Neural cell (in vitro differentiated cells): Measurements from ENCODE around the gene BMP7. TPM values are rescaled to one million over a fixed set of nuclear protein-coding genes. Genes with fewer than 3 reads are reported as not detected.

Source experiments
- H2AFZ ChIP-seq: fragments of 200-600, 300-800 bp; sonication (generic), shearing (Covaris generic); 2 replicates; pipeline ENCODE4 v1.6.0; 2014; ENCODE audit warnings: low read depth, mild to moderate bottlenecking, antibody characterized with exemption, low read length, moderate library complexity
- H3F3A ChIP-seq: fragments of 200-600 bp; shearing (Covaris generic); 2 replicates; pipeline ENCODE4 v1.6.1; 2016; ENCODE audit warnings: mild to moderate bottlenecking, moderate library complexity, mixed read lengths, antibody characterized with exemption, low read length; ENCODE audit not compliant: insufficient read depth, poor library complexity, severe bottlenecking
- H3K27ac ChIP-seq: fragments of 200-600, 300-800 bp; sonication (generic), shearing (Covaris generic); 2 replicates; pipeline ENCODE4 v1.5.1; 2014; ENCODE audit warnings: mild to moderate bottlenecking, low read length, moderate library complexity
- H3K27me3 ChIP-seq: fragments of 300-800, 200-600 bp; sonication (generic), shearing (Covaris generic); 2 replicates; pipeline ENCODE4 v1.6.0; 2014; ENCODE audit warnings: mild to moderate bottlenecking, low read depth, low read length, moderate library complexity; ENCODE audit not compliant: insufficient read depth
- H3K36me3 ChIP-seq: fragments of 300-800, 200-600 bp; sonication (generic), shearing (Covaris generic); 2 replicates; pipeline ENCODE4 v1.5.1; 2014; ENCODE audit warnings: mild to moderate bottlenecking, antibody characterized with exemption, low read length, moderate library complexity; ENCODE audit not compliant: insufficient read depth
- H3K4me2 ChIP-seq: fragments of 300-800, 200-600 bp; sonication (generic), shearing (Covaris generic); 2 replicates; pipeline ENCODE4 v1.6.0; 2014; ENCODE audit warnings: mild to moderate bottlenecking, low read length
- H3K4me3 ChIP-seq: fragments of 300-800, 200-600 bp; sonication (generic), shearing (Covaris generic); 2 replicates; pipeline ENCODE4 v1.5.1; 2014; ENCODE audit warnings: mild to moderate bottlenecking, low read length, moderate library complexity
- H3K79me2 ChIP-seq: fragments of 200-600 bp; shearing (Covaris generic); replicated peaks from 2 replicates; pipeline ENCODE4 v1.6.0; 2014; ENCODE audit warnings: mild to moderate bottlenecking, low read length, moderate library complexity; ENCODE audit not compliant: insufficient read depth
- H3K9ac ChIP-seq: fragments of 300-800, 200-600 bp; sonication (generic), shearing (Covaris generic); 2 replicates; pipeline ENCODE4 v1.6.1; 2016; ENCODE audit warnings: mild to moderate bottlenecking, low read length, mixed read lengths
- H3K9me2 ChIP-seq: fragments of 200-600 bp; shearing (Covaris generic); 2 replicates; pipeline ENCODE4 v1.6.1; 2016; ENCODE audit warnings: mild to moderate bottlenecking, low read length, mixed read lengths; ENCODE audit not compliant: insufficient read depth
- H3K9me3 ChIP-seq: fragments of 200-600, 300-800 bp; sonication (generic), shearing (Covaris generic); 2 replicates; pipeline ENCODE4 v1.6.1; 2016; ENCODE audit warnings: mild to moderate bottlenecking, mixed run types, low read length, moderate library complexity, mixed read lengths
- H4K20me1 ChIP-seq: fragments of 200-600 bp; shearing (Covaris generic); 2 replicates; pipeline ENCODE4 v1.6.1; 2016; ENCODE audit warnings: mild to moderate bottlenecking, mixed run types; ENCODE audit not compliant: insufficient read depth
- EP300 ChIP-seq: fragments of 450-650 bp; conservative IDR thresholded peaks from 2 replicates; pipeline ENCODE4 v1.6.1; 2014; ENCODE audit warnings: antibody characterized with exemption, mild to moderate bottlenecking, moderate library complexity; ENCODE audit not compliant: poor library complexity, severe bottlenecking
- EZH2 ChIP-seq: fragments of 200-600, 300-800 bp; shearing (Covaris generic), sonication (generic); IDR thresholded peaks from 2 replicates; pipeline ENCODE4 v1.6.1; 2014; ENCODE audit warnings: antibody characterized with exemption, low read length, borderline replicate concordance, mild to moderate bottlenecking; ENCODE audit not compliant: insufficient read depth, poor library complexity, severe bottlenecking
- MXI1 ChIP-seq: fragments of 450-650 bp; conservative IDR thresholded peaks from 2 replicates; pipeline ENCODE4 v1.6.1; 2014; ENCODE audit warnings: antibody characterized with exemption, mild to moderate bottlenecking; ENCODE audit not compliant: poor library complexity, severe bottlenecking
- POLR2AphosphoS5 ChIP-seq: IDR thresholded peaks from 2 replicates; pipeline ENCODE4 v1.6.1; 2012
- RAD21 ChIP-seq: fragments of 450-650 bp; conservative IDR thresholded peaks from 2 replicates; pipeline ENCODE4 v1.6.1; 2014; ENCODE audit warnings: antibody characterized with exemption, mild to moderate bottlenecking, moderate library complexity
- SMC3 ChIP-seq: fragments of 450-650 bp; conservative IDR thresholded peaks from 2 replicates; pipeline ENCODE4 v1.6.1; 2014; ENCODE audit warnings: antibody characterized with exemption, mild to moderate bottlenecking, moderate library complexity; ENCODE audit not compliant: poor library complexity
- TAF1 ChIP-seq: IDR thresholded peaks from 2 replicates; pipeline ENCODE4 v1.6.1; 2012; ENCODE audit warnings: low read depth
- polyA plus RNA-seq: library from polyadenylated mRNA; depleted of rRNA; stranded (reverse); fragments of >200 nt; gene quantifications from 2 replicates; pipeline ENCODE4 v1.2.3, GENCODE V29; 2014
- TF ChIP-seq, protein P1 (sequence below): IDR thresholded peaks from 2 replicates; pipeline ENCODE4 v1.6.1; 2012; ENCODE audit warnings: borderline replicate concordance
- TF ChIP-seq, protein P2 (sequence below): fragments of 450-650 bp; IDR thresholded peaks from 2 replicates; pipeline ENCODE4 v1.5.1; 2014; ENCODE audit warnings: antibody characterized with exemption, mild to moderate bottlenecking, moderate library complexity; ENCODE audit not compliant: poor library complexity, severe bottlenecking

Gene BMP7
- polyA plus RNA-seq, 1 donor from 2014 or later: 3.6 TPM

DNA sequence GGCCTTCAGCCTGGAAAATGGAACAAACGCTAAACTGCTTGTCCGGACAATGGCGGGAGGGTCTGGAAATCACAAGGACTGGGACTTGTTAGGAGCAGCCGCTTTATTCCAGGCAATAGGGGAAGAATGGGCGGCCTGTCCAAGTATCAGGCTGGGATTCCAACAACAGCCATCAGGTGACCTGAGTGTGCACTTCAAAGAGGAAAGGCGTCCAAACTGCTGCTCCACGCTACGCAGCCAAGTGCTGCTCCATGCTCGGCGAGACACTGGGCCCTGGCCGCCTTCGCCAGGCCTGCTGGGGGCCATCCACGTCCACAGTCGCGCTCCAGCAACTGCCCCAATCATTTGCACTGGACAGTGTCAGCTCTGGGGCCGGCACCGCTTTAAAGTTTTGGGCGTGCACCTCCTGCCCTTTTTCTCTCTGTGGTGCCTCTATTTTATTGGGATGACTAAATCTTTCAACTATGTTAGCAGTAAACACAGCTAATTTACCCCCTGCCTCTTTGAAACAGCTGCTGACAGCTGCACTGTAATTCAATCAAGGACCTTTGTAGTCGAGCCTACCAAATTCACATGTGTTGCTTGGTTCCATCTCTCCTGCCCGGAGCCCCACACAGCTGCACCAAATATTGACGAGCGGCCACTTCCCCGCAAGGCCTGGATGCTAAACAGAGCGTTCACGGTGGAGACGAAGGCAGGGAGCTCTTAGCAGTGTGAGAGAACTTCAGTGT lies 98.3 kb downstream of the BMP7 start:
- H3K27ac ChIP-seq: no peak overlapping the region
- no peaks in the 10 kb centered on the region for H3K27me3 ChIP-seq
- no peaks in the 10 kb centered on the region for H3F3A ChIP-seq
- H3K79me2 ChIP-seq: no peaks in the 10 kb centered on the region
- no peaks in the 10 kb centered on the region for H3K9me3 ChIP-seq
- H2AFZ ChIP-seq: no peak overlapping the region
- TF ChIP-seq TAF1 (no peak), EZH2 (no peak), POLR2AphosphoS5 (no peak)
- no peak overlapping the region for H3K4me3 ChIP-seq
- H3K9me2 ChIP-seq: no peaks in the 10 kb centered on the region
- H3K36me3 ChIP-seq: no peaks in the 10 kb centered on the region
- no peaks in the 10 kb centered on the region for H4K20me1 ChIP-seq
- H3K4me2 ChIP-seq: no peak overlapping the region
- H3K9ac ChIP-seq: no peak overlapping the region

DNA sequence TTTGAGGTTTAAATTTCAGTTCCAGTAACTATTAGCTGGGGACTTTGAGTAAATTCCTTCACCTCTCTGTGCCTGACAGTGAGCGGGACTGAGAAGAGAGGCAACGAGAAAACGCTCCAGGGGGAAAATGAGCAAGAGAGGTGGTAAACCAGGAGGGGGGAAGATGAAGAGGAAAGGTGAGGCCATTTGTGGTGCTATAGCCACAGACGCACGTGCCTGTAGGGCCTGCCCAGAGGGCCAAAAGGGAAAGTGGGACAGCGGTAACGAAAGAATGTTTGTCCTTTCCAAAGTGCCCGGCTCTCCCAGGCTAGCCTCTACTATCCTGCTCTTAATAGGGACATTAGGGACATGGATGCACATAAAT lies 99.2 kb downstream of the BMP7 start:
- Histone ChIP-seq H3K9ac (no peak overlapping the region), H2AFZ (no peak overlapping the region), H3F3A (no peaks in the 10 kb centered on the region), H3K4me3 (no peak overlapping the region), H3K36me3 (no peaks in the 10 kb centered on the region), H4K20me1 (no peaks in the 10 kb centered on the region), H3K4me2 (no peak overlapping the region), H3K27me3 (no peaks in the 10 kb centered on the region), H3K79me2 (no peaks in the 10 kb centered on the region), H3K9me2 (no peaks in the 10 kb centered on the region), H3K27ac (no peak overlapping the region), H3K9me3 (no peaks in the 10 kb centered on the region)
- TF ChIP-seq EZH2 (no peak), EP300 (no peak), TAF1 (no peak)
- TF ChIP-seq, protein P1, sequence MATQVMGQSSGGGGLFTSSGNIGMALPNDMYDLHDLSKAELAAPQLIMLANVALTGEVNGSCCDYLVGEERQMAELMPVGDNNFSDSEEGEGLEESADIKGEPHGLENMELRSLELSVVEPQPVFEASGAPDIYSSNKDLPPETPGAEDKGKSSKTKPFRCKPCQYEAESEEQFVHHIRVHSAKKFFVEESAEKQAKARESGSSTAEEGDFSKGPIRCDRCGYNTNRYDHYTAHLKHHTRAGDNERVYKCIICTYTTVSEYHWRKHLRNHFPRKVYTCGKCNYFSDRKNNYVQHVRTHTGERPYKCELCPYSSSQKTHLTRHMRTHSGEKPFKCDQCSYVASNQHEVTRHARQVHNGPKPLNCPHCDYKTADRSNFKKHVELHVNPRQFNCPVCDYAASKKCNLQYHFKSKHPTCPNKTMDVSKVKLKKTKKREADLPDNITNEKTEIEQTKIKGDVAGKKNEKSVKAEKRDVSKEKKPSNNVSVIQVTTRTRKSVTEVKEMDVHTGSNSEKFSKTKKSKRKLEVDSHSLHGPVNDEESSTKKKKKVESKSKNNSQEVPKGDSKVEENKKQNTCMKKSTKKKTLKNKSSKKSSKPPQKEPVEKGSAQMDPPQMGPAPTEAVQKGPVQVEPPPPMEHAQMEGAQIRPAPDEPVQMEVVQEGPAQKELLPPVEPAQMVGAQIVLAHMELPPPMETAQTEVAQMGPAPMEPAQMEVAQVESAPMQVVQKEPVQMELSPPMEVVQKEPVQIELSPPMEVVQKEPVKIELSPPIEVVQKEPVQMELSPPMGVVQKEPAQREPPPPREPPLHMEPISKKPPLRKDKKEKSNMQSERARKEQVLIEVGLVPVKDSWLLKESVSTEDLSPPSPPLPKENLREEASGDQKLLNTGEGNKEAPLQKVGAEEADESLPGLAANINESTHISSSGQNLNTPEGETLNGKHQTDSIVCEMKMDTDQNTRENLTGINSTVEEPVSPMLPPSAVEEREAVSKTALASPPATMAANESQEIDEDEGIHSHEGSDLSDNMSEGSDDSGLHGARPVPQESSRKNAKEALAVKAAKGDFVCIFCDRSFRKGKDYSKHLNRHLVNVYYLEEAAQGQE: no peak

DNA sequence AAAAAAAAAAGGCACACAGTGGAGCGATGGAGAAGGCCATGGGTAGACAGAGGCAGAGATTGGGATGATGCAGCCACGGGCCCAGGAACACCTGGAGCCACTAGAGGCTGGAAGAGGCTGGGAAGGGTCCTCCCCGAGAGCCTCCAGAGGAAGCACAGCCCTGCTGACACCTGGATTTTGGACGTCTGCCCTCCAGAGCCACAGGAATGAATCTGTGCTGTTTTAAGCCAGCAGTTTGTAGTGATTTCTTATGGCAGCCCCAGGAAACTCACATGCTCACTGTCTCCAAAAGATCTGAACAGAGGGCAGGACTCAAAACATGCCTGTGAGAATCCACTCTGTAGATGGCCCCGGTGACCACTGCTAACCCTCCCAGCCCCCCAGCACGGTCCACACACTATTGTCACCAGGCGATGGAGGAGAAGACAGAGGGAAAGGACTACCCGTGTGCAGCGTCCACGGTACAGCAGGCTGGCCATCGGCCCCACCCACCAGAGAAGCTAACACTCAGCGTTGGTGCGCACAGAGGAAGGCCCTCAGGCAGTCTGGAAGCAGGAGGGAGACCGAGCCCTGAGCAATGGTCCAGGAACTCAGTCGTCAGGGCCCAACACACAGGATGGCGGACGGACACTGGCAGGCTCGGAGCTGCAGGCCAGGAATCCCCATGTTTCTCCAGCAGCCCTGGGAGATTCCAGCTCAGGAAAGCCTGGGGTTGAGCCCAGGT lies 99.7 kb downstream of the BMP7 start:
- Histone ChIP-seq H3K4me3 (no peak overlapping the region), H4K20me1 (no peaks in the 10 kb centered on the region), H2AFZ (no peak overlapping the region), H3K27ac (no peak overlapping the region), H3K79me2 (no peaks in the 10 kb centered on the region), H3K4me2 (no peak overlapping the region), H3K36me3 (no peaks in the 10 kb centered on the region), H3K27me3 (no peaks in the 10 kb centered on the region), H3K9me3 (no peaks in the 10 kb centered on the region), H3K9me2 (no peaks in the 10 kb centered on the region), H3K9ac (no peak overlapping the region), H3F3A (no peaks in the 10 kb centered on the region)
- TF ChIP-seq SMC3 (no peak), POLR2AphosphoS5 (no peak), RAD21 (no peak), MXI1 (no peak), EP300 (no peak), EZH2 (no peak), TAF1 (no peak)
- TF ChIP-seq, protein P2, sequence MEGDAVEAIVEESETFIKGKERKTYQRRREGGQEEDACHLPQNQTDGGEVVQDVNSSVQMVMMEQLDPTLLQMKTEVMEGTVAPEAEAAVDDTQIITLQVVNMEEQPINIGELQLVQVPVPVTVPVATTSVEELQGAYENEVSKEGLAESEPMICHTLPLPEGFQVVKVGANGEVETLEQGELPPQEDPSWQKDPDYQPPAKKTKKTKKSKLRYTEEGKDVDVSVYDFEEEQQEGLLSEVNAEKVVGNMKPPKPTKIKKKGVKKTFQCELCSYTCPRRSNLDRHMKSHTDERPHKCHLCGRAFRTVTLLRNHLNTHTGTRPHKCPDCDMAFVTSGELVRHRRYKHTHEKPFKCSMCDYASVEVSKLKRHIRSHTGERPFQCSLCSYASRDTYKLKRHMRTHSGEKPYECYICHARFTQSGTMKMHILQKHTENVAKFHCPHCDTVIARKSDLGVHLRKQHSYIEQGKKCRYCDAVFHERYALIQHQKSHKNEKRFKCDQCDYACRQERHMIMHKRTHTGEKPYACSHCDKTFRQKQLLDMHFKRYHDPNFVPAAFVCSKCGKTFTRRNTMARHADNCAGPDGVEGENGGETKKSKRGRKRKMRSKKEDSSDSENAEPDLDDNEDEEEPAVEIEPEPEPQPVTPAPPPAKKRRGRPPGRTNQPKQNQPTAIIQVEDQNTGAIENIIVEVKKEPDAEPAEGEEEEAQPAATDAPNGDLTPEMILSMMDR: no peak
- TF ChIP-seq, protein P1: no peak
